Uterus (tissue), 2 donors: ENCODE data around the gene SH2D7.

Experiments
- POLR2A ChIP-seq, 2 donors: fragments of 450-650 bp; IDR thresholded peaks; one replicate each; pipeline ENCODE4 v1.6.1; 2016; ENCODE audit warnings: antibody characterized with exemption in 2 of 2, mild to moderate bottlenecking in 1 of 2, moderate library complexity in 1 of 2
- TF ChIP-seq, protein P1 (sequence below), 4 experiments: fragments of 200-600 bp in 2 of 4; fragments of 450-650 bp in 2 of 4; sonication (generic) in 2 of 4; IDR thresholded peaks; one replicate each; pipeline ENCODE4 v1.5.1; 2016 to 2019; ENCODE audit warnings: antibody characterized with exemption in 4 of 4, mild to moderate bottlenecking in 2 of 4, moderate library complexity in 1 of 4

DNA sequence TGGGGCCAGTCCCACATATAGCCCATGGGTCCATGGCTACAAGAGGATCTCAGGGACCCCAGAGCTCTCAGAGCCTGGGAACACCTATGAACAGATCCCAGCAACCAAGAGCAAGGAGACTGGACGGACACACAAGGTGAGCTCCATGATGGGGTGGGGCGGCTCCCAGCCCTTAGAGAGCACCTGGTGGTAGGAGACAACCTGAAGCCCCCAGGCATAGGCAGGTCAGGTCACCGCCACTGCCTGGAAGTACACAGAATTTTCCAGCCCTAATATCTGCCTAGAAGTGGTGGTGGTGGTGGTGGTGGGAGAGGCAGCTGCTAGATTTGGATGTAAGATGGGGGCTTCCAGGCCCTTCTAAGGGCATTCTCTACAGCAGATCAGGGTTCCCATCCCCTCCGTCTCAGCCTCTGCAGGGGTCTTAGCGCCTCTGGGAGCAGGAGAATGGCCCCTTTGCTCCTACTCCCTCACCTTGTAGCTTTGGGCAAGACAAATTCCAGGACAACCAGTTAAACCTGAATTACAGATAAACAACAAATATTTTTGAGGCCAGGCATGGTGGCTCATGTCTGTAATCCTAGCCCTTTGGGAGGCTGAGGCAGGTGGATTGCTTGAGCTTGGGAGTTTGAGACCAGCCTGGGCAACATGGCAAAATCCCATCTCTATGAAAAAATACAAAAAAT, 9.2 kb downstream of the SH2D7 start:
- TF ChIP-seq, protein P1, sequence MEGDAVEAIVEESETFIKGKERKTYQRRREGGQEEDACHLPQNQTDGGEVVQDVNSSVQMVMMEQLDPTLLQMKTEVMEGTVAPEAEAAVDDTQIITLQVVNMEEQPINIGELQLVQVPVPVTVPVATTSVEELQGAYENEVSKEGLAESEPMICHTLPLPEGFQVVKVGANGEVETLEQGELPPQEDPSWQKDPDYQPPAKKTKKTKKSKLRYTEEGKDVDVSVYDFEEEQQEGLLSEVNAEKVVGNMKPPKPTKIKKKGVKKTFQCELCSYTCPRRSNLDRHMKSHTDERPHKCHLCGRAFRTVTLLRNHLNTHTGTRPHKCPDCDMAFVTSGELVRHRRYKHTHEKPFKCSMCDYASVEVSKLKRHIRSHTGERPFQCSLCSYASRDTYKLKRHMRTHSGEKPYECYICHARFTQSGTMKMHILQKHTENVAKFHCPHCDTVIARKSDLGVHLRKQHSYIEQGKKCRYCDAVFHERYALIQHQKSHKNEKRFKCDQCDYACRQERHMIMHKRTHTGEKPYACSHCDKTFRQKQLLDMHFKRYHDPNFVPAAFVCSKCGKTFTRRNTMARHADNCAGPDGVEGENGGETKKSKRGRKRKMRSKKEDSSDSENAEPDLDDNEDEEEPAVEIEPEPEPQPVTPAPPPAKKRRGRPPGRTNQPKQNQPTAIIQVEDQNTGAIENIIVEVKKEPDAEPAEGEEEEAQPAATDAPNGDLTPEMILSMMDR (IDR thresholded peaks at IDR 0.05), result no peak
- no peak for TF ChIP-seq POLR2A (IDR thresholded peaks at IDR 0.05)
